HuH-7.5 (cell line): ENCODE data around the gene RPS3.
A peak's percentile ranks its signal among the peaks of the same experiment; 100 is the strongest.

Source experiments
- DNase-seq: peaks from one replicate; pipeline ENCODE4 v3.0.0; 2011; ENCODE audit warnings: low spot score

Gene RPS3

GRCh38 chr11:75420224-75421034, 21.1 kb downstream of the RPS3 start:
- no peak for DNase-seq

- no peak for DNase-seq
Measured at GRCh38 chr11:75421035-75421602, 21.8 kb downstream of the RPS3 start.

- no peak for DNase-seq
Measured at GRCh38 chr11:75421902-75422247, 22.6 kb downstream of the RPS3 start.

GRCh38 chr11:75422248-75423231, 23.2 kb downstream of the RPS3 start:
- peak; percentile 77 for DNase-seq

GRCh38 chr11:75423721-75424120, 24.4 kb downstream of the RPS3 start:
- no peak for DNase-seq

GRCh38 chr11:75424396-75424795, 25.1 kb downstream of the RPS3 start:
- no peak for DNase-seq

- peak; percentile 75 for DNase-seq
Measured at GRCh38 chr11:75425422-75425821, 26.1 kb downstream of the RPS3 start.

- no peak for DNase-seq
Measured at GRCh38 chr11:75426720-75427086, 27.4 kb downstream of the RPS3 start.

- DNase-seq = no peak
Measured at GRCh38 chr11:75427181-75427580, 27.9 kb downstream of the RPS3 start.

GRCh38 chr11:75428281-75428724, 29.0 kb downstream of the RPS3 start:
- DNase-seq = peak; percentile 100

GRCh38 chr11:75428989-75429640, 29.8 kb downstream of the RPS3 start:
- DNase-seq = no peak

GRCh38 chr11:75429641-75429901, 30.3 kb downstream of the RPS3 start:
- no peak for DNase-seq

GRCh38 chr11:75429902-75430713, 30.8 kb downstream of the RPS3 start:
- peak; percentile 60 for DNase-seq

GRCh38 chr11:75430714-75431532, 31.6 kb downstream of the RPS3 start:
- DNase-seq = no peak

GRCh38 chr11:75431533-75432525, 32.5 kb downstream of the RPS3 start:
- peak; percentile 58 for DNase-seq

- no peak for DNase-seq
Measured at GRCh38 chr11:75432911-75433321, 33.6 kb downstream of the RPS3 start, which contains the start of gene KLHL35. Gene KLHL35 (minus strand): TSS chr11:75433203. CDS start chr11:75430629, 2,574 bp downstream.

GRCh38 chr11:75433443-75433842, 34.1 kb downstream of the RPS3 start:
- DNase-seq = no peak

- DNase-seq = no peak
Measured at GRCh38 chr11:75434051-75434450, 34.7 kb downstream of the RPS3 start.

GRCh38 chr11:75434886-75435570, 35.7 kb downstream of the RPS3 start:
- DNase-seq = no peak
